ENCODE measurements around the gene SEPTIN5. TPM values are rescaled to one million over a fixed set of nuclear protein-coding genes. Genes with fewer than 3 reads are reported as not detected.

The SEPTIN5 gene
- total and polyA plus RNA-seq, 2 experiments from 2014 or later, result 4.3 to 17.2 TPM

DNA sequence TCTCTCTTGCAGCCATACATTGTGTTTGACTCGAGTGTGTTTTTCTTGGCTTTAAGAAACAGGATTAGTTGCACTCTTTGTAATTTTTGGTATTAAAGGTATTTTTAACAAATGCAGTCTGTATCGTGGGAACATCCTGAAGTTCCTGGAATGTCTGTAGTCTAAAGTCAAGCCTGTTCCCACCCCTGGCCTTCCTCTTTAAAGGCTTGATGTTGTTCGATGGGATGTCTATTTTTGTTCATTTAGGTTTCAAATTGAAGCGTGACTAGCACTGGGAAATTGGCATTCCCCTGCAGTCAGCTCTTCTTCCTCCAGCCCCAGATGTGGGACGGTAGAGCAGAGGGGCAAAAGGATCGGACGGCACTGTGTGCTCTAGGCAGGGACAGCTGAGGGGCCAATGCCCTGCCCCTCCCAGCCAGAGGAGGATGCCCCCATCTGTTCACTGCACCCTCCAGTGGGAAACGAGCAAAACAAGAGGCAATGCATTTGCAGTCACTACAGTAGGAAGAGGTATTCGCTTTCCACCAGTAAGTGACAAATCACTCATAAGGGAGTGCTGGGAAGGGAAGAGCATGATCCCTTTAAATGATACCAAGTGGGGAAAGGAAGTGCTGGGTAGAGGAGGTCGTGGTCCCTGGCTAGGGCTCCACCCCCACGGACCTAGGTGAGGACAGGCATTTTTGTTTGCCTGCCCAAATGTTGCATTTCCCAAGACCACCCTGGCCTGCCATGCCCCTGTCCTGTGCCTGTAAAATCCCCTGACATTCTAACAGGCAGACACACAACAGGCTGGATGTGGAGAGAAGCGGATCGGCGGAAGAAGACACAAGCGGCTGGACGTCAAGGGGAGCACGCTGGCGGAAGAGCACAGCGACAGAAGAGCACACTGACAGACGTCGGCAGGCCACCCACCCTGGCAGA, 47.4 kb upstream of the SEPTIN5 start:
- no peak overlapping the region for H3K4me2 ChIP-seq
- H3K36me3 Mint-ChIP-seq (ENCODE audit: low read depth), result no peaks in the 10 kb centered on the region
- no peak overlapping the region for H3K4me3 Mint-ChIP-seq
- H3K4me3 ChIP-seq, result no peak overlapping the region
- H3K79me2 ChIP-seq (replicated peaks; ENCODE audit: insufficient read depth), result no peaks in the 10 kb centered on the region
- no peaks in the 10 kb centered on the region for H4K20me1 ChIP-seq (replicated peaks; ENCODE audit: insufficient read depth)
- peaks cover 4% of the 10 kb centered on the region; the same call in 1 of the 3 replicates for H3K9me3 Mint-ChIP-seq
- H3K27ac Mint-ChIP-seq, result no peak overlapping the region
- H3K4me1 Mint-ChIP-seq, result peaks cover 27% of the 10 kb centered on the region
- peak overlapping the region; percentile 28; the same call in 1 of the 2 replicates for H2AFZ ChIP-seq
- no peak for DNase-seq (ENCODE audit: low spot score)
- no peaks in the 10 kb centered on the region for H3K36me3 ChIP-seq (ENCODE audit: insufficient read depth)
- no peaks in the 10 kb centered on the region for H3K27me3 ChIP-seq (ENCODE audit: insufficient read depth)
- no peak for TF ChIP-seq EZH2 (IDR thresholded peaks at IDR 0.05; ENCODE audit: low read depth, unreplicated experiment)
- no peak for TF ChIP-seq JUNB (IDR thresholded peaks at IDR 0.05; ENCODE audit: unreplicated experiment)
- H3K27me3 Mint-ChIP-seq (ENCODE audit: insufficient read depth, low read depth, poor library complexity), result peaks cover 8% of the 10 kb centered on the region
- peaks cover 9% of the 10 kb centered on the region for H3K9me2 ChIP-seq (ENCODE audit: insufficient read depth)
- no peak for ATAC-seq
- H3K4me1 ChIP-seq (ENCODE audit: insufficient read depth), result peaks cover 3% of the 10 kb centered on the region; the same call in 1 of the 2 replicates
- H3K27ac ChIP-seq (ENCODE audit: low read depth), result no peak overlapping the region
- H3F3A ChIP-seq (replicated peaks; ENCODE audit: low read depth), result no peaks in the 10 kb centered on the region

DNA sequence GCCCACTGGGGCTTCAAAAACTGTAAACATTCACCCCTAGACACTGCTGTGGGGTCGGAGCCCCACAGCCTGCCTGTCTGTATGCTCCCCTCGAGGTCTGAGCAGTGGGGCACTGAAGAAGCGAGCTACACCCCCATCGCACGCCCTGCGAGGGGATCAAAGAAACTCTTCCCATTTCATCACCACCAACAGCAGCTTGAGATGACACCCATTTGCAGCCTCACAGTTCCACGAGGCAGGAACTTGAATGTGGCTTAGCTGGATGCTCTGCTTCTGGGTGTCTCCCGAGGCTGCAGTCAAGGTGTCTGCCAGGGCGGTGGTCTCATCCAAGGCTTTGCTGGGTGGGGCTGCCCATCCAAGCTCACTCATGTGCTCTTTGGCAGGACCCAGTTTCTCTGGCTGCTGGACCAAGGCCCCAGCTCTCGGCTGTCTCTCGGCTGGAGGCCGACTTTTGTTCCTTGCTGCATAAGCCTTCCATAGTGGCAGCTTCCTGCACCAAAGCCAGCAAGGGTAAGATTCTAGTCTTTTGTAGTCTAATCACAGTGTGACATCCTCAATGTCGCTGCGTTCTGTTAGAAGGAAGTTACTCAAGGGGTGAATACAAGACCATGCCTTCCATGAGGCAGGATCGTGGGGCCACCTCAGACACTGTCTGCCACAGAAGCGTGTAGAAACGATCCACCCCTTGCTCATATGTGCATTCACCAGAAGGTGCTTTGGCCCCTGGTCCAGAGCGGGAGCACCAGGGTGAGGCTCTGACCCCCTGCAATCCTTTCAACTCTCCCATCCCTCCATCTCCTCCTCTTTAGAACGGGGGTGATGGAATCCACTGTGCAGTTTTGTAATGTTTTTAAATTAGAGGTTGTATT, 46.2 kb upstream of the SEPTIN5 start:
- H3K27me3 ChIP-seq (ENCODE audit: insufficient read depth), result no peaks in the 10 kb centered on the region
- H3K4me1 ChIP-seq (ENCODE audit: insufficient read depth), result peaks cover 3% of the 10 kb centered on the region; the same call in 1 of the 2 replicates
- H3K9me2 ChIP-seq (ENCODE audit: insufficient read depth), result peaks cover 12% of the 10 kb centered on the region
- Mint-ChIP-seq H3K36me3 (ENCODE audit: low read depth) (no peaks in the 10 kb centered on the region), H3K9me3 (peaks cover 6% of the 10 kb centered on the region; the same call in 1 of the 3 replicates), H3K27me3 (ENCODE audit: insufficient read depth, low read depth, poor library complexity) (peaks cover 8% of the 10 kb centered on the region), H3K4me3 (no peak overlapping the region), H3K27ac (no peak overlapping the region), H3K4me1 (peaks cover 24% of the 10 kb centered on the region)
- no peaks in the 10 kb centered on the region for H4K20me1 ChIP-seq (replicated peaks; ENCODE audit: insufficient read depth)
- ATAC-seq (no peak), DNase-seq (ENCODE audit: low spot score) (no peak)
- no peak overlapping the region for H3K27ac ChIP-seq (ENCODE audit: low read depth)
- no peaks in the 10 kb centered on the region for H3K36me3 ChIP-seq (ENCODE audit: insufficient read depth)
- H3F3A ChIP-seq (replicated peaks; ENCODE audit: low read depth), result no peaks in the 10 kb centered on the region
- no peak overlapping the region for H3K4me3 ChIP-seq
- no peaks in the 10 kb centered on the region for H3K79me2 ChIP-seq (replicated peaks; ENCODE audit: insufficient read depth)
- no peak overlapping the region for H2AFZ ChIP-seq
- H3K4me2 ChIP-seq, result no peak overlapping the region
- TF ChIP-seq CREB1 (CRISPR knock-in tag; IDR thresholded peaks at IDR 0.05; ENCODE audit: low read depth) (no peak), EZH2phosphoT487 (IDR thresholded peaks at IDR 0.05; ENCODE audit: unreplicated experiment) (no peak), POLR2AphosphoS5 (IDR thresholded peaks at IDR 0.05; ENCODE audit: low read depth) (no peak), CTCF (conservative IDR thresholded peaks at IDR 0.05; ENCODE audit: low read depth in 2 of 2) (no peak), ZNF114 (CRISPR knock-in tag; IDR thresholded peaks at IDR 0.05) (no peak), ZNF331 (CRISPR knock-in tag; IDR thresholded peaks at IDR 0.05; ENCODE audit: low read depth) (no peak), REST (IDR thresholded peaks at IDR 0.05; ENCODE audit: unreplicated experiment) (no peak), STAT1 (IDR thresholded peaks at IDR 0.05; ENCODE audit: unreplicated experiment) (no peak), NANOG (IDR thresholded peaks at IDR 0.05; ENCODE audit: borderline replicate concordance) (no peak), EZH2 (IDR thresholded peaks at IDR 0.05; ENCODE audit: low read depth, unreplicated experiment) (no peak)
- TF ChIP-seq, protein P1, sequence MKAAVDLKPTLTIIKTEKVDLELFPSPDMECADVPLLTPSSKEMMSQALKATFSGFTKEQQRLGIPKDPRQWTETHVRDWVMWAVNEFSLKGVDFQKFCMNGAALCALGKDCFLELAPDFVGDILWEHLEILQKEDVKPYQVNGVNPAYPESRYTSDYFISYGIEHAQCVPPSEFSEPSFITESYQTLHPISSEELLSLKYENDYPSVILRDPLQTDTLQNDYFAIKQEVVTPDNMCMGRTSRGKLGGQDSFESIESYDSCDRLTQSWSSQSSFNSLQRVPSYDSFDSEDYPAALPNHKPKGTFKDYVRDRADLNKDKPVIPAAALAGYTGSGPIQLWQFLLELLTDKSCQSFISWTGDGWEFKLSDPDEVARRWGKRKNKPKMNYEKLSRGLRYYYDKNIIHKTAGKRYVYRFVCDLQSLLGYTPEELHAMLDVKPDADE (IDR thresholded peaks at IDR 0.05), result no peak
